Stimulated activated CD4-positive, alpha-beta T cell treated with anti-CD3 and anti-CD28 coated beads, Interleukin-2, amount 100 ng/mL, for 24 hours (primary cell): ENCODE measurements around the gene MICB.

Experiments used
- DNase-seq, 2 donors: peaks; one replicate each; pipeline ENCODE4 v3.0.0-alpha.2; 2020

MICB gene

GRCh38 chr6:31513456-31514165 is 15.7 kb downstream of the MICB start:
- DNase-seq = no peak

GRCh38 chr6:31521835-31522234 is 23.9 kb downstream of the MICB start:
- no peak for DNase-seq

- no peak for DNase-seq
Measured at GRCh38 chr6:31525553-31525931, 27.6 kb downstream of the MICB start.

GRCh38 chr6:31525932-31526591 is 28.1 kb downstream of the MICB start:
- DNase-seq = no peak

GRCh38 chr6:31528307-31528777 is 30.4 kb downstream of the MICB start:
- DNase-seq = no peak

- DNase-seq = no peak
Measured at GRCh38 chr6:31528821-31529328, 30.9 kb downstream of the MICB start, which contains the start of gene MCCD1. Gene MCCD1 (plus strand): TSS chr6:31528962. CDS start chr6:31529015, 53 bp downstream.

- DNase-seq = no peak
Measured at GRCh38 chr6:31529329-31530150, 31.6 kb downstream of the MICB start.

- no peak for DNase-seq
Measured at GRCh38 chr6:31530659-31531058, 32.7 kb downstream of the MICB start.

- no peak for DNase-seq
Measured at GRCh38 chr6:31531162-31531561, 33.2 kb downstream of the MICB start.

- DNase-seq = no peak
Measured at GRCh38 chr6:31531771-31532643, 34.1 kb downstream of the MICB start.

- no peak for DNase-seq
Measured at GRCh38 chr6:31532644-31533454, 34.9 kb downstream of the MICB start.

- DNase-seq = no peak
Measured at GRCh38 chr6:31533455-31533841, 35.5 kb downstream of the MICB start.

GRCh38 chr6:31534011-31534410 is 36.1 kb downstream of the MICB start:
- DNase-seq = no peak

- no peak for DNase-seq
Measured at GRCh38 chr6:31534521-31535040, 36.6 kb downstream of the MICB start.

- no peak for DNase-seq
Measured at GRCh38 chr6:31535538-31536324, 37.8 kb downstream of the MICB start.

- DNase-seq = no peak
Measured at GRCh38 chr6:31538805-31539400, 41.0 kb downstream of the MICB start.

GRCh38 chr6:31540640-31541039 is 42.7 kb downstream of the MICB start:
- no peak for DNase-seq

- DNase-seq = peak; percentile 69 to 70
Measured at GRCh38 chr6:31541059-31541657, 43.2 kb downstream of the MICB start.
